ENCODE measurements around the gene FOSL2. TPM values are rescaled to one million over a fixed set of nuclear protein-coding genes. Genes with fewer than 3 reads are reported as not detected.
"Not testable (repeated sequence)": the region's sequence is repeated elsewhere in the genome, so short reads cannot be mapped to it uniquely, and the experiment has no call there.

The FOSL2 gene
- total RNA-seq, 1 experiment from 2014 or later = 4.0 TPM

DNA sequence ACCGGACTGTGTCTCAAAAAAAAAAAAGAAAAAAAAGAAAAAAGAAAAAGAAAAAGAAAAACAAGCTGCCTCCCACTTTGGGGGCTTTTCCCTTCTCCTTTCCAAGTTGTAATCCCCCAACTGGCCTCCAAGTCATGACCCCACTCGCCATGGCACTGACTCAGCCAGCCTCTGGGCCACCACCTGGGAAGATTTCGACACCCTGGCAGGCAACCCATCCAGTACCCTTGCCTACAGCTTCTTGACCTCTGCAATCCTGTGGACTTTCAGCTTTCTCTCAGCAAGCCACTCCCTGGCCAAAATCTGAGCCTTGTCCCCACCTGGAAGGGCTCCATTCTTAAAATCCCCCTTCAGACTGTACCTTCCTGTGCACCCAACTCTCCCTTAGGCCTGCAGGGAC lies 22.3 kb upstream of the FOSL2 start:
- ATAC-seq = no peak
- CTCF ChIA-PET = no interaction called here
- DNase-seq (ENCODE audit: low spot score) = no peak
- Mint-ChIP-seq H3K9me3 (no peaks in the 10 kb centered on the region), H3K4me1 (peaks cover 10% of the 10 kb centered on the region; the same call in 1 of the 2 replicates), H3K27me3 (ENCODE audit: low read depth) (no peaks in the 10 kb centered on the region), H3K4me3 (no peak overlapping the region), H3K36me3 (no peaks in the 10 kb centered on the region), H3K27ac (no peak overlapping the region)
- POLR2A ChIA-PET = no interaction called here
- TF ChIP-seq FOXP1 (CRISPR knock-in tag; IDR thresholded peaks at IDR 0.05; ENCODE audit: borderline replicate concordance) (no peak), E2F5 (CRISPR knock-in tag; IDR thresholded peaks at IDR 0.05) (no peak), ATF6 (CRISPR knock-in tag; IDR thresholded peaks at IDR 0.05) (no peak), MXD4 (CRISPR knock-in tag; IDR thresholded peaks at IDR 0.05; ENCODE audit: borderline replicate concordance) (no peak), ZNF423 (CRISPR knock-in tag; IDR thresholded peaks at IDR 0.05) (no peak), SMAD3 (CRISPR knock-in tag; IDR thresholded peaks at IDR 0.05; ENCODE audit: borderline replicate concordance) (no peak), FOXP4 (CRISPR knock-in tag; IDR thresholded peaks at IDR 0.05) (no peak), USF1 (CRISPR knock-in tag; IDR thresholded peaks at IDR 0.05) (no peak), TEAD1 (CRISPR knock-in tag; IDR thresholded peaks at IDR 0.05) (no peak), RELA (CRISPR knock-in tag; IDR thresholded peaks at IDR 0.05; ENCODE audit: borderline replicate concordance) (no peak), AFF4 (CRISPR knock-in tag; IDR thresholded peaks at IDR 0.05; ENCODE audit: borderline replicate concordance) (no peak), IRF1 (CRISPR knock-in tag; IDR thresholded peaks at IDR 0.05) (no peak), JAZF1 (CRISPR knock-in tag; IDR thresholded peaks at IDR 0.05) (no peak)
- TF ChIP-seq, protein P1, sequence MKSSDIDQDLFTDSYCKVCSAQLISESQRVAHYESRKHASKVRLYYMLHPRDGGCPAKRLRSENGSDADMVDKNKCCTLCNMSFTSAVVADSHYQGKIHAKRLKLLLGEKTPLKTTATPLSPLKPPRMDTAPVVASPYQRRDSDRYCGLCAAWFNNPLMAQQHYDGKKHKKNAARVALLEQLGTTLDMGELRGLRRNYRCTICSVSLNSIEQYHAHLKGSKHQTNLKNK (CRISPR knock-in tag; IDR thresholded peaks at IDR 0.05) = no peak
- TF ChIP-seq, protein P2, sequence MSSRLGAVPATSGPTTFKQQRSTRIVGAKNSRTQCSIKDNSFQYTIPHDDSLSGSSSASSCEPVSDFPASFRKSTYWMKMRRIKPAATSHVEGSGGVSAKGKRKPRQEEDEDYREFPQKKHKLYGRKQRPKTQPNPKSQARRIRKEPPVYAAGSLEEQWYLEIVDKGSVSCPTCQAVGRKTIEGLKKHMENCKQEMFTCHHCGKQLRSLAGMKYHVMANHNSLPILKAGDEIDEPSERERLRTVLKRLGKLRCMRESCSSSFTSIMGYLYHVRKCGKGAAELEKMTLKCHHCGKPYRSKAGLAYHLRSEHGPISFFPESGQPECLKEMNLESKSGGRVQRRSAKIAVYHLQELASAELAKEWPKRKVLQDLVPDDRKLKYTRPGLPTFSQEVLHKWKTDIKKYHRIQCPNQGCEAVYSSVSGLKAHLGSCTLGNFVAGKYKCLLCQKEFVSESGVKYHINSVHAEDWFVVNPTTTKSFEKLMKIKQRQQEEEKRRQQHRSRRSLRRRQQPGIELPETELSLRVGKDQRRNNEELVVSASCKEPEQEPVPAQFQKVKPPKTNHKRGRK (CRISPR knock-in tag; IDR thresholded peaks at IDR 0.05; ENCODE audit: borderline replicate concordance) = no peak
- TF ChIP-seq, protein P3, sequence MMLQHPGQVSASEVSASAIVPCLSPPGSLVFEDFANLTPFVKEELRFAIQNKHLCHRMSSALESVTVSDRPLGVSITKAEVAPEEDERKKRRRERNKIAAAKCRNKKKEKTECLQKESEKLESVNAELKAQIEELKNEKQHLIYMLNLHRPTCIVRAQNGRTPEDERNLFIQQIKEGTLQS (CRISPR knock-in tag; conservative IDR thresholded peaks at IDR 0.05) = no peak
- TF ChIP-seq, protein P4, sequence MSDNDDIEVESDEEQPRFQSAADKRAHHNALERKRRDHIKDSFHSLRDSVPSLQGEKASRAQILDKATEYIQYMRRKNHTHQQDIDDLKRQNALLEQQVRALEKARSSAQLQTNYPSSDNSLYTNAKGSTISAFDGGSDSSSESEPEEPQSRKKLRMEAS (CRISPR knock-in tag; IDR thresholded peaks at IDR 0.05) = no peak

GRCh38 chr2:28371728-28372127 lies 20.9 kb upstream of the FOSL2 start:
- H3K36me3 Mint-ChIP-seq; CTCF ChIA-PET; DNase-seq (ENCODE audit: low spot score); H3K4me3 Mint-ChIP-seq; H3K4me1 Mint-ChIP-seq; H3K9me3 Mint-ChIP-seq; H3K27ac Mint-ChIP-seq; H3K27me3 Mint-ChIP-seq (ENCODE audit: low read depth); ATAC-seq; POLR2A ChIA-PET: not testable (repeated sequence)
